Measurements from ENCODE around the gene EPS8.

DNA sequence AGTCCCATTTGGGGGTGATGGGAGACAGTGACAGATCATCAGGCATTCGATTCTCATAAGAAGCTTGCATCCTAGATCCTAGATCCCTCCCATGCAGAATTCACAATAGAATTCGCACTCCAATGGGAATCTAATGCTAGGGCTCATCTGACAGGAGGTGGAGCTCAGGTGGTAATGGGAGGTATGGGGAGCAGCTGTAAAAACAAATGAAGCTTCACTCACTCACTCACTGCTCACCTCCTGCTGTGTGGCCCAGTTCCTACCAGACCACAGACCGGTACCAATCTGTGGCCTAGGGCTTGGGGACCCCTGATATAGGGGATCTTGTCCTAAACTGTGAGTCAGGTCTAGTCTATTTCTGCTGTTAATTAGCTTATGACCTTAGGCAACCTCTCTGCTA, 40.1 kb upstream of the EPS8 start:
- TF ChIP-seq POLR2A (IDR thresholded peaks at IDR 0.05) = no peak
- TF ChIP-seq CTCF (IDR thresholded peaks at IDR 0.05) = no peak
